ENCODE measurements around the gene LYRM9. TPM values are rescaled to one million over a fixed set of nuclear protein-coding genes. Genes with fewer than 3 reads are reported as not detected.

LYRM9 gene
- total and polyA plus RNA-seq, 7 donors: 2.1 to 27.1 (median 15.5) TPM

- H3K9me3 ChIP-seq: no peaks in the 10 kb centered on the region
- 84 to 90% methylated on average over 3 of the region's 3 CpGs for WGBS, 2 donors
Measured at GRCh38 chr17:27921599-27921998, 28.4 kb upstream of the LYRM9 start.

GRCh38 chr17:27921077-27921476, 27.9 kb upstream of the LYRM9 start:
- DNase-seq: no peak
- no peaks in the 10 kb centered on the region for H3K36me3 ChIP-seq
- no peaks in the 10 kb centered on the region for H3K9me3 ChIP-seq
- H3K4me3 ChIP-seq: no peak overlapping the region
- H3K27me3 ChIP-seq: no peaks in the 10 kb centered on the region
- TF ChIP-seq POLR2AphosphoS5 (IDR thresholded peaks at IDR 0.05) (no peak), CTCF (IDR thresholded peaks at IDR 0.05) (no peak), POLR2A (IDR thresholded peaks at IDR 0.05) (no peak), EP300 (IDR thresholded peaks at IDR 0.05) (no peak)
- H3K4me1 ChIP-seq: no peaks in the 10 kb centered on the region
- 93 to 94% methylated on average over 5 of the region's 5 CpGs for WGBS, 2 donors
- H3K27ac ChIP-seq: no peak overlapping the region
- intact Hi-C loops (cut with DNase I): no loop called here

More at GRCh38 chr17:27921599-27921998, 28.4 kb upstream of the LYRM9 start:
- TF ChIP-seq CTCF (IDR thresholded peaks at IDR 0.05): no peak
- no peak overlapping the region for H3K27ac ChIP-seq
- H3K36me3 ChIP-seq: no peaks in the 10 kb centered on the region
- no peaks in the 10 kb centered on the region for H3K27me3 ChIP-seq
- intact Hi-C loops (cut with DNase I): no loop called here
- no peak overlapping the region for H3K4me3 ChIP-seq
- no peaks in the 10 kb centered on the region for H3K4me1 ChIP-seq
- DNase-seq: no peak

- WGBS, 2 donors: 91% methylated on average over 3 of the region's 3 CpGs
- TF ChIP-seq CTCF (IDR thresholded peaks at IDR 0.05): no peak
- TF ChIP-seq POLR2AphosphoS5 (IDR thresholded peaks at IDR 0.05): no peak
- no peak for TF ChIP-seq POLR2A (IDR thresholded peaks at IDR 0.05)
- Histone ChIP-seq H3K36me3 (no peaks in the 10 kb centered on the region), H3K4me1 (no peaks in the 10 kb centered on the region), H3K27ac (no peak overlapping the region), H3K9me3 (no peaks in the 10 kb centered on the region), H3K4me3 (no peak overlapping the region), H3K27me3 (no peaks in the 10 kb centered on the region)
- intact Hi-C loops (cut with DNase I): no loop called here
- no peak for DNase-seq
Measured at GRCh38 chr17:27920569-27920968, 27.4 kb upstream of the LYRM9 start.

- H3K27me3 ChIP-seq: no peaks in the 10 kb centered on the region
- WGBS, 2 donors: 71 to 84% methylated on average over 7 of the region's 7 CpGs
- no peaks in the 10 kb centered on the region for H3K36me3 ChIP-seq
- intact Hi-C loops (cut with DNase I): no loop called here
- TF ChIP-seq CTCF (IDR thresholded peaks at IDR 0.05): no peak
- no peak for TF ChIP-seq POLR2A (IDR thresholded peaks at IDR 0.05)
- TF ChIP-seq POLR2AphosphoS5 (IDR thresholded peaks at IDR 0.05): no peak
- no peak for TF ChIP-seq EP300 (IDR thresholded peaks at IDR 0.05)
- no peak overlapping the region for H3K27ac ChIP-seq
- no peak overlapping the region for H3K4me3 ChIP-seq
- DNase-seq: no peak
- H3K9me3 ChIP-seq: no peaks in the 10 kb centered on the region
- no peaks in the 10 kb centered on the region for H3K4me1 ChIP-seq
Measured at GRCh38 chr17:27919079-27919478, 25.9 kb upstream of the LYRM9 start.

GRCh38 chr17:27918498-27918897, 25.3 kb upstream of the LYRM9 start:
- 97 to 100% methylated on average over 1 of the region's 1 CpG for WGBS, 2 donors
- no peak for DNase-seq
- no peaks in the 10 kb centered on the region for H3K27me3 ChIP-seq
- H3K4me3 ChIP-seq: no peak overlapping the region
- no peak overlapping the region for H3K27ac ChIP-seq
- intact Hi-C loops (cut with DNase I): no loop called here
- H3K4me1 ChIP-seq: no peaks in the 10 kb centered on the region
- no peaks in the 10 kb centered on the region for H3K36me3 ChIP-seq
- TF ChIP-seq EP300 (IDR thresholded peaks at IDR 0.05) (no peak), POLR2AphosphoS5 (IDR thresholded peaks at IDR 0.05) (no peak), CTCF (IDR thresholded peaks at IDR 0.05) (no peak), POLR2A (IDR thresholded peaks at IDR 0.05) (no peak)
- H3K9me3 ChIP-seq: no peaks in the 10 kb centered on the region

Measured in sigmoid colon (tissue), 7 donors.